WERI-Rb-1 (cell line): ENCODE results near the gene GABRG3.

Experiments used
- DNase-seq: peaks from one replicate; pipeline ENCODE4 v3.0.0-alpha.2; 2020
- H3K27ac ChIP-seq: fragments of 250-450 bp; sonication (Bioruptor Pico); 2 replicates; pipeline ENCODE4 v1.5.1; 2020; ENCODE audit warnings: mild to moderate bottlenecking, moderate library complexity
- H3K27me3 ChIP-seq: fragments of 250-450 bp; sonication (Bioruptor Pico); 2 replicates; pipeline ENCODE4 v1.5.1; 2021; ENCODE audit warnings: mild to moderate bottlenecking, low read depth, moderate library complexity; ENCODE audit not compliant: insufficient read depth, severe bottlenecking
- H3K36me3 ChIP-seq: fragments of 250-450 bp; sonication (Bioruptor Pico); 2 replicates; pipeline ENCODE4 v1.5.1; 2020; ENCODE audit warnings: mild to moderate bottlenecking, moderate library complexity
- H3K4me3 ChIP-seq: 2 replicates; pipeline ENCODE4 v1.5.1; 2011; ENCODE audit warnings: low read depth, mild to moderate bottlenecking, control low read depth, low read length
- H3K9me3 ChIP-seq: fragments of 250-450 bp; sonication (Bioruptor Pico); 2 replicates; pipeline ENCODE4 v1.5.1; 2021; ENCODE audit warnings: mild to moderate bottlenecking, moderate library complexity; ENCODE audit not compliant: severe bottlenecking
- CTCF ChIP-seq: IDR thresholded peaks from 2 replicates; pipeline ENCODE4 v1.5.1; 2011; ENCODE audit warnings: low read depth, mild to moderate bottlenecking, control low read depth, inconsistent platforms, low read length

Gene GABRG3

GRCh38 chr15:27498700-27499099 is 527.7 kb downstream of the GABRG3 start:
- Histone ChIP-seq H3K4me3 (no peak overlapping the region), H3K27ac (no peak overlapping the region), H3K27me3 (no peaks in the 10 kb centered on the region), H3K9me3 (no peaks in the 10 kb centered on the region), H3K36me3 (no peaks in the 10 kb centered on the region)
- no peak for TF ChIP-seq CTCF
- DNase-seq, result no peak

GRCh38 chr15:27499191-27499590 is 528.2 kb downstream of the GABRG3 start:
- no peak for DNase-seq
- TF ChIP-seq CTCF, result no peak

GRCh38 chr15:27499719-27500118 is 528.7 kb downstream of the GABRG3 start:
- no peak for TF ChIP-seq CTCF
- Histone ChIP-seq H3K36me3 (no peaks in the 10 kb centered on the region), H3K4me3 (no peak overlapping the region), H3K27ac (no peak overlapping the region), H3K9me3 (no peaks in the 10 kb centered on the region), H3K27me3 (no peaks in the 10 kb centered on the region)
- no peak for DNase-seq

More at GRCh38 chr15:27499191-27499590, 528.2 kb downstream of the GABRG3 start:
- H3K36me3 ChIP-seq, result no peaks in the 10 kb centered on the region
- H3K27me3 ChIP-seq, result no peaks in the 10 kb centered on the region
- no peaks in the 10 kb centered on the region for H3K9me3 ChIP-seq
- H3K27ac ChIP-seq, result no peak overlapping the region
- H3K4me3 ChIP-seq, result no peak overlapping the region

GRCh38 chr15:27500206-27500605 is 529.2 kb downstream of the GABRG3 start:
- no peak for DNase-seq
- Histone ChIP-seq H3K36me3 (no peaks in the 10 kb centered on the region), H3K27me3 (no peaks in the 10 kb centered on the region), H3K4me3 (no peak overlapping the region), H3K9me3 (no peaks in the 10 kb centered on the region), H3K27ac (no peak overlapping the region)
- TF ChIP-seq CTCF, result no peak

GRCh38 chr15:27506752-27507151 is 535.8 kb downstream of the GABRG3 start:
- Histone ChIP-seq H3K9me3 (peaks cover 9% of the 10 kb centered on the region), H3K27ac (no peak overlapping the region), H3K36me3 (no peaks in the 10 kb centered on the region), H3K4me3 (no peak overlapping the region), H3K27me3 (no peaks in the 10 kb centered on the region)
- no peak for TF ChIP-seq CTCF
- no peak for DNase-seq

GRCh38 chr15:27509014-27509413 is 538.0 kb downstream of the GABRG3 start:
- TF ChIP-seq CTCF, result no peak

More at GRCh38 chr15:27509014-27509413, 538.0 kb downstream of the GABRG3 start:
- DNase-seq, result no peak
- no peak overlapping the region for H3K4me3 ChIP-seq
- peaks cover 9% of the 10 kb centered on the region for H3K9me3 ChIP-seq
- no peak overlapping the region for H3K27ac ChIP-seq
- no peaks in the 10 kb centered on the region for H3K36me3 ChIP-seq
- no peaks in the 10 kb centered on the region for H3K27me3 ChIP-seq
